ENCODE measurements around the gene COL27A1. TPM values are rescaled to one million over a fixed set of nuclear protein-coding genes. Genes with fewer than 3 reads are reported as not detected.

COL27A1 gene
- total RNA-seq, 1 experiment from 2014 or later, result 20.1 TPM

DNA sequence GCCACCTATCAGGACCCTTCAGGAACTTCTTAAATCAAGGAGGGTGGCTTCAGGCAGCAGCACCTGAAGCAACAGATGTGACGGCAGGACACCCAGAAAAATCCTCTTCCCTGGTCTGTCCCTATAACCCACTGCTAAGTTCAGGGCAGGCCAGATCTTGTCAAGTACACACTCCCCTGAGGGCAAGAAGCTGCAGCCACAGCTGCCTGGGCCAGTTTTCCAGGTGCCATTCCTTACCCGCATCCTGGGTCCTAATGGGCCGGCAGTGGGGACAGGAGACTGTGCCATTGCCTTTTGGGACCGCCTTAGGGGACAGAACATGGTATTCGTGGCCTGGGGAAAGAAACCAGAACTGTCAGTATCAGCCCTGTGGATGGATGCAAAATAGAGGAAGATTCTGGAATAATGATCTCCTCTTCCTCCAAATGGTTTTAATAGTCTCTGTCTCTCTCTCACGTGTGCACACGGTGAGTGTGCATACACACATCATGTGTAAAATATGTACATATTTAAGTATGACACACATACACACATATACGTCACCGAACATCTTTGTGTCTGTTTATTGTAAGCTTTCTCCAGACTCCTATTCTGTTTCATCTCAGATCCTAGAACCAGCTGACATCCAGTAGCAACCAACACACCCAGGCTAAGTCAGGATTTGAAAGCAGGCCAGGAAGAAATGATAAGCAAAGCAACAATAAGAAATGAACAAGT is 188.3 kb downstream of the COL27A1 start:
- Mint-ChIP-seq H3K27ac (ENCODE audit: unreplicated experiment) (no peak overlapping the region), H3K4me1 (ENCODE audit: low read depth, unreplicated experiment) (peaks cover 5% of the 10 kb centered on the region), H3K4me3 (ENCODE audit: low read depth, unreplicated experiment) (no peak overlapping the region), H3K36me3 (ENCODE audit: insufficient read depth, unreplicated experiment) (no peaks in the 10 kb centered on the region), H3K27me3 (ENCODE audit: unreplicated experiment) (no peaks in the 10 kb centered on the region), H3K9me3 (ENCODE audit: low read depth, unreplicated experiment) (no peaks in the 10 kb centered on the region)
- intact Hi-C loops (cut with micrococcal nuclease; ENCODE audit: unreplicated experiment), result no loop called here
- DNase-seq, result no peak
- BruUV-seq (replicated peaks), result no TSS peak
- CTCF ChIA-PET, result no interaction called here
- TF ChIP-seq, protein P1, sequence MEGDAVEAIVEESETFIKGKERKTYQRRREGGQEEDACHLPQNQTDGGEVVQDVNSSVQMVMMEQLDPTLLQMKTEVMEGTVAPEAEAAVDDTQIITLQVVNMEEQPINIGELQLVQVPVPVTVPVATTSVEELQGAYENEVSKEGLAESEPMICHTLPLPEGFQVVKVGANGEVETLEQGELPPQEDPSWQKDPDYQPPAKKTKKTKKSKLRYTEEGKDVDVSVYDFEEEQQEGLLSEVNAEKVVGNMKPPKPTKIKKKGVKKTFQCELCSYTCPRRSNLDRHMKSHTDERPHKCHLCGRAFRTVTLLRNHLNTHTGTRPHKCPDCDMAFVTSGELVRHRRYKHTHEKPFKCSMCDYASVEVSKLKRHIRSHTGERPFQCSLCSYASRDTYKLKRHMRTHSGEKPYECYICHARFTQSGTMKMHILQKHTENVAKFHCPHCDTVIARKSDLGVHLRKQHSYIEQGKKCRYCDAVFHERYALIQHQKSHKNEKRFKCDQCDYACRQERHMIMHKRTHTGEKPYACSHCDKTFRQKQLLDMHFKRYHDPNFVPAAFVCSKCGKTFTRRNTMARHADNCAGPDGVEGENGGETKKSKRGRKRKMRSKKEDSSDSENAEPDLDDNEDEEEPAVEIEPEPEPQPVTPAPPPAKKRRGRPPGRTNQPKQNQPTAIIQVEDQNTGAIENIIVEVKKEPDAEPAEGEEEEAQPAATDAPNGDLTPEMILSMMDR (IDR thresholded peaks at IDR 0.05; ENCODE audit: unreplicated experiment), result no peak

DNA sequence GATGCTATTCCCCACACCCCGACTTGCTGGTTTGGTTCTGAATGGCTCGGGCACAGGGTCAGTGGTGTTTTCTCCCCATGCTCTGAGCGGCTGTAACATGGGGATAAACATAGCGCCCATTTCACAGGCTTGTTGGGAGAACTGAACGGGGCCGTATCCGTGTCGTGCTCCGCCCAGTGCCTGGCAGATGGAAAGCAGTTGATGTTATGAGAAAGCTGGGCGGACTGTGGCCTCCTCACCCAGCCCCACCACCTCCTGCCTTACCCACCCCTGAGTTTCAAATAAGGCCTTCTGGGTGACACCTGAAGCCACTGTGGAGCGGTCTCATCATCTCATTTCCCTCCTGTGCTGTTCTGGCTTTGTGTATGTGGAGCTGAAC is 188.8 kb downstream of the COL27A1 start:
- no TSS peak for BruUV-seq (replicated peaks)
- Mint-ChIP-seq H3K27me3 (ENCODE audit: unreplicated experiment) (no peaks in the 10 kb centered on the region), H3K9me3 (ENCODE audit: low read depth, unreplicated experiment) (no peaks in the 10 kb centered on the region), H3K36me3 (ENCODE audit: insufficient read depth, unreplicated experiment) (peaks cover 4% of the 10 kb centered on the region), H3K4me3 (ENCODE audit: low read depth, unreplicated experiment) (no peak overlapping the region), H3K27ac (ENCODE audit: unreplicated experiment) (no peak overlapping the region), H3K4me1 (ENCODE audit: low read depth, unreplicated experiment) (peaks cover 11% of the 10 kb centered on the region)
- no peak for DNase-seq
- TF ChIP-seq, protein P1 (IDR thresholded peaks at IDR 0.05; ENCODE audit: unreplicated experiment), result no peak
- CTCF ChIA-PET, result no interaction called here
- intact Hi-C loops (cut with micrococcal nuclease; ENCODE audit: unreplicated experiment), result no loop called here

DNA sequence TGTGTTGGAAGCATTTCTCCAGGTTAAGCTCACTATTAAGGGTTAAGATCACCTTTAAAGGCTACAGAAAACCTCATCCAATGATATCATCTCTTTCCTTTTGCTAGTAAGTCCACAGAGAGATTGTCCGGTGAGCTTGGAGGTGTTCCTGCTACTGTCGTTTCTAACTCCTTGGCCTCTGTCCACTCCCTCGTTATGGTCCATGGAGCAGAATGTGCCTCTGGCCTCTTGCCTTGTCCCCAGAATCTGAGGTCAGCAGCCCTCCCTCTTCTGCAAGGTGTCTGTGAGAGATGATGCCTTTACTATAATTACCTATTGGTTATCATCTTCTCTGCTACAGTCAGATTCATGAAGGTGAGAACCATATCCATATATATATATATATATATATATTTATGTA is 189.4 kb downstream of the COL27A1 start:
- no TSS peak for BruUV-seq (replicated peaks)
- no peak for DNase-seq
- no peak overlapping the region for H3K4me3 Mint-ChIP-seq (ENCODE audit: low read depth, unreplicated experiment)
- H3K4me1 Mint-ChIP-seq (ENCODE audit: low read depth, unreplicated experiment), result peaks cover 16% of the 10 kb centered on the region
- peaks cover 8% of the 10 kb centered on the region for H3K36me3 Mint-ChIP-seq (ENCODE audit: insufficient read depth, unreplicated experiment)
- no peaks in the 10 kb centered on the region for H3K27me3 Mint-ChIP-seq (ENCODE audit: unreplicated experiment)
- no peak overlapping the region for H3K27ac Mint-ChIP-seq (ENCODE audit: unreplicated experiment)
- CTCF ChIA-PET, result no interaction called here
- TF ChIP-seq, protein P1 (IDR thresholded peaks at IDR 0.05; ENCODE audit: unreplicated experiment), result no peak
- no peaks in the 10 kb centered on the region for H3K9me3 Mint-ChIP-seq (ENCODE audit: low read depth, unreplicated experiment)
- intact Hi-C loops (cut with micrococcal nuclease; ENCODE audit: unreplicated experiment), result no loop called here

DNA sequence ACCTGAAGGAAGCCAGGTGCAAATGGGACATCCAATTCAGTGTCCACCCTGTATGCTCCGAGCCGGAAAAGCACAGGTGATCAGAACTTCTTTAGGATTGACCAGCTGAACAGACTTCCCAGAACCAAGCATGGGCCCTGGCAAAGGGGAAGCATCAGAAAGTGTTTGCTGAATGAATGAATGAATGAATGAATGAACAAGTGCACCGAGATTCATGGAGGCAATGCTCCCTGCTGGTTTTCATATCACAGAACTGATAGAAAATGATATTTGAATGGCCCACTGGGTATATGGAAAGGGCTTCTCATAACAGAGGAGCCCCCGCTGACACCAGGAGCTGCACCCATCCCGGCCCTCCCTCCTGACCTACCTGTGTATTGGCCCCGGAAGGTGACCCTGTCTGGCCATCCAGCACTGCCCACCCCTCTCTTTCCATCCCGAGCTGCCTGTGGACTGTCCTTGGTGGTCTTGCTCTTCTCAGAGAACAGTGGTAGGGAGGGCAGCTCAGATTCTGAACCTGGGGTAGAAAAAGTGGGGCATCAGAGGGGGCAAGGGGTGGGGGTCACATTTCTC is 190.2 kb downstream of the COL27A1 start:
- DNase-seq, result no peak
- CTCF ChIA-PET, result interaction anchor here (0.6 kb wide), 1 partner anchor 28 kb away, joined by 4 read pairs; no protein-coding TSS in a partner anchor
- Mint-ChIP-seq H3K27me3 (ENCODE audit: unreplicated experiment) (no peaks in the 10 kb centered on the region), H3K4me1 (ENCODE audit: low read depth, unreplicated experiment) (peaks cover 21% of the 10 kb centered on the region), H3K27ac (ENCODE audit: unreplicated experiment) (no peak overlapping the region), H3K9me3 (ENCODE audit: low read depth, unreplicated experiment) (no peaks in the 10 kb centered on the region), H3K36me3 (ENCODE audit: insufficient read depth, unreplicated experiment) (peaks cover 8% of the 10 kb centered on the region), H3K4me3 (ENCODE audit: low read depth, unreplicated experiment) (no peak overlapping the region)
- TF ChIP-seq, protein P1 (IDR thresholded peaks at IDR 0.05; ENCODE audit: unreplicated experiment), result no peak
- no TSS peak for BruUV-seq (replicated peaks)
- intact Hi-C loops (cut with micrococcal nuclease; ENCODE audit: unreplicated experiment), result no loop called here
